ENCODE measurements around the gene YOD1.
A peak's percentile ranks its signal among the peaks of the same experiment; 100 is the strongest.

YOD1 gene

GRCh38 chr1:207088161-207088560 lies 37.2 kb upstream of the YOD1 start:
- H3K27me3 ChIP-seq (ENCODE audit: insufficient read depth, low read length, poor library complexity) = no peaks in the 10 kb centered on the region
- peak overlapping the region; percentile 78; the same call in 1 of the 2 replicates for H3K27ac ChIP-seq (ENCODE audit: low read length)
- H3K4me3 ChIP-seq (ENCODE audit: low read depth in 1 of 2, low read length in 2 of 2) = no peak overlapping the region
- DNase-seq (no peak), ATAC-seq (ENCODE audit: insufficient read depth, low read depth) (no peak)
- peak overlapping the region; percentile 39; the same call in 1 of the 2 replicates for H3K9ac ChIP-seq (ENCODE audit: low read depth, low read length)
- no peaks in the 10 kb centered on the region for H3K36me3 ChIP-seq (ENCODE audit: insufficient read depth, low read length)
- no peaks in the 10 kb centered on the region for H4K20me1 ChIP-seq (ENCODE audit: insufficient read depth, low read length)
- H3K4me1 ChIP-seq (ENCODE audit: insufficient read depth, low read length) = peaks cover 64% of the 10 kb centered on the region
- no peaks in the 10 kb centered on the region for H3K79me2 ChIP-seq (ENCODE audit: insufficient read depth, low read length)
- peak overlapping the region; percentile 15; the same call in 1 of the 2 replicates for H2AFZ ChIP-seq (ENCODE audit: low read depth, low read length)
- H3K4me2 ChIP-seq (ENCODE audit: insufficient read depth, low read length) = peak overlapping the region; percentile 66
- TF ChIP-seq CTCF (IDR thresholded peaks at IDR 0.05; ENCODE audit: borderline replicate concordance, extremely low read depth, low read length, poor library complexity, severe bottlenecking) = no peak
- TF ChIP-seq EZH2 (IDR thresholded peaks at IDR 0.05; ENCODE audit: borderline replicate concordance, low read depth, low read length, severe bottlenecking) = no peak
- no peaks in the 10 kb centered on the region for H3K9me3 ChIP-seq (ENCODE audit: insufficient read depth, low read length, severe bottlenecking)

- no peak overlapping the region for H3K9ac ChIP-seq (ENCODE audit: low read depth, low read length)
- H3K36me3 ChIP-seq (ENCODE audit: insufficient read depth, low read length) = no peaks in the 10 kb centered on the region
- DNase-seq = peak; percentile 17
- H3K4me1 ChIP-seq (ENCODE audit: insufficient read depth, low read length) = peaks cover 74% of the 10 kb centered on the region
- no peak for ATAC-seq (ENCODE audit: insufficient read depth, low read depth)
- H2AFZ ChIP-seq (ENCODE audit: low read depth, low read length) = no peak overlapping the region
- no peak overlapping the region for H3K4me3 ChIP-seq (ENCODE audit: low read depth in 1 of 2, low read length in 2 of 2)
- H3K79me2 ChIP-seq (ENCODE audit: insufficient read depth, low read length) = no peaks in the 10 kb centered on the region
- TF ChIP-seq CTCF (IDR thresholded peaks at IDR 0.05; ENCODE audit: borderline replicate concordance, extremely low read depth, low read length, poor library complexity, severe bottlenecking) = no peak
- no peak for TF ChIP-seq EZH2 (IDR thresholded peaks at IDR 0.05; ENCODE audit: borderline replicate concordance, low read depth, low read length, severe bottlenecking)
- no peaks in the 10 kb centered on the region for H4K20me1 ChIP-seq (ENCODE audit: insufficient read depth, low read length)
- peak overlapping the region; percentile 51; the same call in 1 of the 2 replicates for H3K27ac ChIP-seq (ENCODE audit: low read length)
- H3K4me2 ChIP-seq (ENCODE audit: insufficient read depth, low read length) = no peak overlapping the region
- H3K27me3 ChIP-seq (ENCODE audit: insufficient read depth, low read length, poor library complexity) = no peaks in the 10 kb centered on the region
- H3K9me3 ChIP-seq (ENCODE audit: insufficient read depth, low read length, severe bottlenecking) = no peaks in the 10 kb centered on the region
These were observed 34.9 kb upstream of the YOD1 start for GRCh38 chr1:207085887-207086286.

GRCh38 chr1:207084701-207085180 lies 33.7 kb upstream of the YOD1 start:
- Histone ChIP-seq H3K4me1 (ENCODE audit: insufficient read depth, low read length) (peaks cover 67% of the 10 kb centered on the region), H3K27ac (ENCODE audit: low read length) (peak overlapping the region; percentile 66), H3K9me3 (ENCODE audit: insufficient read depth, low read length, severe bottlenecking) (no peaks in the 10 kb centered on the region), H3K4me3 (ENCODE audit: low read depth in 1 of 2, low read length in 2 of 2) (no peak overlapping the region), H2AFZ (ENCODE audit: low read depth, low read length) (no peak overlapping the region), H4K20me1 (ENCODE audit: insufficient read depth, low read length) (no peaks in the 10 kb centered on the region), H3K79me2 (ENCODE audit: insufficient read depth, low read length) (no peaks in the 10 kb centered on the region), H3K36me3 (ENCODE audit: insufficient read depth, low read length) (no peaks in the 10 kb centered on the region), H3K9ac (ENCODE audit: low read depth, low read length) (0 out of 2 replicates have a peak overlapping the region, but pooled peaks have one; percentile 3), H3K4me2 (ENCODE audit: insufficient read depth, low read length) (peak overlapping the region; percentile 50), H3K27me3 (ENCODE audit: insufficient read depth, low read length, poor library complexity) (no peaks in the 10 kb centered on the region)
- ATAC-seq (ENCODE audit: insufficient read depth, low read depth) = peak; percentile 81
- DNase-seq = peak; percentile 86
- TF ChIP-seq CTCF (IDR thresholded peaks at IDR 0.05; ENCODE audit: borderline replicate concordance, extremely low read depth, low read length, poor library complexity, severe bottlenecking) (peak; percentile 78), EZH2 (IDR thresholded peaks at IDR 0.05; ENCODE audit: borderline replicate concordance, low read depth, low read length, severe bottlenecking) (no peak)
